H9 (cell line): ENCODE results near the gene LYAR. TPM values are rescaled to one million over a fixed set of nuclear protein-coding genes. Genes with fewer than 3 reads are reported as not detected.

Experiments used
- DNase-seq: peaks from one replicate; pipeline ENCODE4 v3.0.0-alpha.2; 2017
- H2AFZ ChIP-seq: one replicate; pipeline ENCODE4 v1.6.1; 2013; ENCODE audit warnings: mild to moderate bottlenecking, low read length, control low read depth, moderate library complexity
- H2AK5ac ChIP-seq: 2 replicates; pipeline ENCODE4 v1.6.1; 2013; ENCODE audit warnings: low read length, control low read depth, mixed read lengths; ENCODE audit not compliant: insufficient read length
- H2BK120ac ChIP-seq: one replicate; pipeline ENCODE4 v1.6.1; 2013; ENCODE audit warnings: low read depth, mild to moderate bottlenecking, low read length, control low read depth, inconsistent platforms; ENCODE audit not compliant: poor library complexity, severe bottlenecking
- H2BK12ac ChIP-seq: 2 replicates; pipeline ENCODE4 v1.6.1; 2013; ENCODE audit warnings: low read length, control low read depth, mixed read lengths, low read depth; ENCODE audit not compliant: insufficient read length
- H2BK15ac ChIP-seq: 2 replicates; pipeline ENCODE4 v1.6.1; 2013; ENCODE audit warnings: low read depth, low read length, control low read depth
- H2BK20ac ChIP-seq: one replicate; pipeline ENCODE4 v1.6.1; 2013; ENCODE audit warnings: low read depth, mild to moderate bottlenecking, low read length, control low read depth, inconsistent platforms; ENCODE audit not compliant: poor library complexity, severe bottlenecking
- H2BK5ac ChIP-seq: 2 replicates; pipeline ENCODE4 v1.6.1; 2013; ENCODE audit warnings: low read length, control low read depth, mixed read lengths; ENCODE audit not compliant: insufficient read length
- H3K14ac ChIP-seq: 2 replicates; pipeline ENCODE4 v1.6.1; 2013; ENCODE audit warnings: low read length, control low read depth; ENCODE audit not compliant: insufficient read depth
- H3K18ac ChIP-seq: 2 replicates; pipeline ENCODE4 v1.6.1; 2013; ENCODE audit warnings: low read depth, mild to moderate bottlenecking, mixed read lengths, low read length, control low read depth; ENCODE audit not compliant: insufficient read length
- H3K23ac ChIP-seq: 2 replicates; pipeline ENCODE4 v1.6.1; 2013; ENCODE audit warnings: low read length, control low read depth, mixed read lengths, low read depth; ENCODE audit not compliant: insufficient read length
- H3K23me2 ChIP-seq: 2 replicates; pipeline ENCODE4 v1.6.1; 2013; ENCODE audit warnings: low read depth, mild to moderate bottlenecking, mixed read lengths, low read length, control low read depth; ENCODE audit not compliant: insufficient read length, poor library complexity, severe bottlenecking
- H3K27ac ChIP-seq: 2 replicates; pipeline ENCODE4 v1.5.1; 2013; ENCODE audit warnings: low read length, control low read depth, mixed read lengths, low read depth; ENCODE audit not compliant: insufficient read length
- H3K27me3 ChIP-seq: 2 replicates; pipeline ENCODE4 v1.6.1; 2013; ENCODE audit warnings: low read length, control low read depth, inconsistent platforms; ENCODE audit not compliant: insufficient read depth
- H3K4ac ChIP-seq: 2 replicates; pipeline ENCODE4 v1.6.1; 2013; ENCODE audit warnings: low read depth, mild to moderate bottlenecking, control low read depth, inconsistent platforms, low read length, moderate library complexity
- H3K4me1 ChIP-seq: 2 replicates; pipeline ENCODE4 v1.6.1; 2013; ENCODE audit warnings: low read length, control low read depth, inconsistent platforms; ENCODE audit not compliant: insufficient read depth
- H3K4me2 ChIP-seq: 2 replicates; pipeline ENCODE4 v1.6.1; 2013; ENCODE audit warnings: low read length, control low read depth, mixed read lengths; ENCODE audit not compliant: insufficient read length, insufficient read depth
- H3K56ac ChIP-seq: 2 replicates; pipeline ENCODE4 v1.6.1; 2013; ENCODE audit warnings: low read depth, mild to moderate bottlenecking, mixed read lengths, low read length, control low read depth; ENCODE audit not compliant: insufficient read length
- H3K79me1 ChIP-seq: 2 replicates; pipeline ENCODE4 v1.6.1; 2013; ENCODE audit warnings: low read depth, mild to moderate bottlenecking, moderate library complexity, low read length, control low read depth, inconsistent platforms; ENCODE audit not compliant: insufficient read depth, poor library complexity, severe bottlenecking
- H3K79me2 ChIP-seq: 2 replicates; pipeline ENCODE4 v1.6.1; 2013; ENCODE audit warnings: low read length, control low read depth, inconsistent platforms; ENCODE audit not compliant: insufficient read depth
- H3K9ac ChIP-seq: 2 replicates; pipeline ENCODE4 v1.6.1; 2013; ENCODE audit warnings: low read length, control low read depth, mixed read lengths; ENCODE audit not compliant: insufficient read length; ENCODE audit errors: extremely low read depth
- H3K9me3 ChIP-seq: one replicate; pipeline ENCODE4 v1.6.1; 2013; ENCODE audit warnings: low read depth, low read length, inconsistent platforms; ENCODE audit not compliant: control insufficient read depth
- H3T11ph ChIP-seq: one replicate; pipeline ENCODE4 v1.6.1; 2013; ENCODE audit warnings: mild to moderate bottlenecking, low read length, control low read depth, inconsistent platforms
- H4K20me1 ChIP-seq: one replicate; pipeline ENCODE4 v1.6.1; 2013; ENCODE audit not compliant: control insufficient read depth, insufficient read length, insufficient read depth
- H4K5ac ChIP-seq: 2 replicates; pipeline ENCODE4 v1.6.1; 2013; ENCODE audit warnings: low read depth, mild to moderate bottlenecking, mixed read lengths, low read length, control low read depth; ENCODE audit not compliant: insufficient read length
- H4K8ac ChIP-seq: replicated peaks from 2 replicates; pipeline ENCODE4 v1.6.1; 2013; ENCODE audit warnings: low read length, control low read depth, mixed read lengths, low read depth; ENCODE audit not compliant: insufficient read length
- H4K91ac ChIP-seq: 2 replicates; pipeline ENCODE4 v1.6.1; 2013; ENCODE audit warnings: low read depth, mild to moderate bottlenecking, moderate library complexity, mixed read lengths, low read length, control low read depth; ENCODE audit not compliant: insufficient read length
- H3K27ac Mint-ChIP-seq, 3 experiments: 2 replicates in 2 of 3; 3 replicates in 1 of 3; pipeline ENCODE4 v1.8.0; 2020 to 2021; ENCODE audit warnings: mixed read lengths in 3 of 3, mild to moderate bottlenecking in 1 of 3, moderate library complexity in 1 of 3
- H3K27me3 Mint-ChIP-seq: 2 replicates; pipeline ENCODE4 v1.8.0; 2021; ENCODE audit warnings: low read depth, mild to moderate bottlenecking, moderate library complexity, mixed read lengths
- H3K36me3 Mint-ChIP-seq, 3 experiments: 2 replicates in 2 of 3; 3 replicates in 1 of 3; pipeline ENCODE4 v1.8.0; 2020 to 2021; ENCODE audit warnings: low read depth in 3 of 3, mixed read lengths in 3 of 3; ENCODE audit not compliant: insufficient read depth in 1 of 3
- H3K4me1 Mint-ChIP-seq, 2 experiments: 2 replicates each; pipeline ENCODE4 v1.8.0; 2020; ENCODE audit warnings: mixed read lengths in 2 of 2
- H3K4me3 Mint-ChIP-seq, 2 experiments: 2 replicates in 1 of 2; 3 replicates in 1 of 2; pipeline ENCODE4 v1.8.0; 2020 to 2021; ENCODE audit warnings: mild to moderate bottlenecking in 2 of 2, mixed read lengths in 2 of 2, moderate library complexity in 1 of 2
- H3K9me3 Mint-ChIP-seq, 2 experiments: 2 replicates in 1 of 2; 3 replicates in 1 of 2; pipeline ENCODE4 v1.8.0; 2020; ENCODE audit warnings: mild to moderate bottlenecking in 2 of 2, mixed read lengths in 2 of 2, moderate library complexity in 1 of 2
- CTCF ChIP-seq: fragments of 200-600 bp; sonication (generic); conservative IDR thresholded peaks from 3 replicates; pipeline ENCODE4 v1.8.0; 2021; ENCODE audit warnings: antibody characterized with exemption, mild to moderate bottlenecking
- WGBS: extraction: QIAGEN DNeasy Blood & Tissue Kit; methylation state at CpG from one replicate; pipeline ENCODE4 v1.1.7; 2013; ENCODE audit warnings: missing lambda C conversion rate, low lambda C conversion rate, mixed read lengths; ENCODE audit not compliant: insufficient read length; ENCODE audit errors: extremely low coverage; 5-methylcytosine and 5-hydroxymethylcytosine counted together
- total RNA-seq: library from RNA; stranded (reverse); gene quantifications from 2 replicates; pipeline ENCODE4 v1.2.1, GENCODE V29; 2021

Gene LYAR
- total RNA-seq, 1 experiment from 2014 or later: 50.9 TPM

- TF ChIP-seq CTCF: no peak
- no peak overlapping the region for H3K4me2 ChIP-seq
- H3K23ac ChIP-seq: no peak overlapping the region
- peaks cover 0 to 6% of the 10 kb centered on the region in 2 experiments; a peak in 3 of 5 replicates for H3K9me3 Mint-ChIP-seq
- no peak overlapping the region for H4K8ac ChIP-seq
- no peaks in the 10 kb centered on the region for H3K4me1 ChIP-seq
- no peaks in the 10 kb centered on the region; the same call in 1 of the 2 replicates for H3K27me3 Mint-ChIP-seq
- H3K9ac ChIP-seq: no peak overlapping the region
- no peaks in the 10 kb centered on the region for H3K9me3 ChIP-seq
- H3K79me2 ChIP-seq: peaks cover 3% of the 10 kb centered on the region
- peaks cover 4% of the 10 kb centered on the region in 2 experiments for H3K4me1 Mint-ChIP-seq
- H3K27me3 ChIP-seq: no peaks in the 10 kb centered on the region
- WGBS: no CpG with 5 or more reads among the region's 5 CpGs
- H3K4me3 Mint-ChIP-seq: no peak overlapping the region
- no peak overlapping the region for H4K91ac ChIP-seq
- H2AK5ac ChIP-seq: no peak overlapping the region
- H3T11ph ChIP-seq: no peak overlapping the region
- H2BK120ac ChIP-seq: no peak overlapping the region
- H4K20me1 ChIP-seq: no peaks in the 10 kb centered on the region
- no peaks in the 10 kb centered on the region for H3K79me1 ChIP-seq
- no peak overlapping the region for H2BK12ac ChIP-seq
- no peak overlapping the region for H2BK15ac ChIP-seq
- no peak overlapping the region for H3K56ac ChIP-seq
- H3K36me3 Mint-ChIP-seq: peaks cover 3 to 12% (median 10%) of the 10 kb centered on the region in 3 experiments; a peak in 5 of 7 replicates
- H3K27ac ChIP-seq: no peak overlapping the region
- no peak overlapping the region for H2BK5ac ChIP-seq
- no peak overlapping the region for H3K4ac ChIP-seq
- H3K14ac ChIP-seq: no peak overlapping the region
- no peak overlapping the region for H2BK20ac ChIP-seq
- no peaks in the 10 kb centered on the region for H3K23me2 ChIP-seq
- H3K18ac ChIP-seq: no peak overlapping the region
- DNase-seq: no peak
- H4K5ac ChIP-seq: no peak overlapping the region
- peak overlapping the region in 1 of 3 experiments; percentile 24; a peak in 1 of 7 replicates for H3K27ac Mint-ChIP-seq
- no peak overlapping the region for H2AFZ ChIP-seq
Measured at GRCh38 chr4:4296283-4296846, 6.4 kb upstream of the LYAR start.
